ENCODE data around the gene TRIM74. TPM values are rescaled to one million over a fixed set of nuclear protein-coding genes. Genes with fewer than 3 reads are reported as not detected.
"Not testable (repeated sequence)": the region's sequence is repeated elsewhere in the genome, so short reads cannot be mapped to it uniquely, and the experiment has no call there.

TRIM74 gene
- polyA plus RNA-seq, 12 donors: 0.35 to 1.7 (median 0.82) TPM; not detected in 5

GRCh38 chr7:72960029-72960428, 9.2 kb downstream of the TRIM74 start:
- DNase-seq: not testable (repeated sequence)

GRCh38 chr7:72954563-72955198, 14.6 kb downstream of the TRIM74 start:
- DNase-seq: not testable (repeated sequence)

GRCh38 chr7:72953901-72954562, 15.2 kb downstream of the TRIM74 start:
- not testable (repeated sequence) for DNase-seq

- not testable (repeated sequence) for DNase-seq
These were observed 18.8 kb downstream of the TRIM74 start for GRCh38 chr7:72950432-72950831.

- DNase-seq: peak; percentile 17
These were observed 19.6 kb downstream of the TRIM74 start for GRCh38 chr7:72949686-72950085.

- DNase-seq: not testable (repeated sequence)
These were observed 20.0 kb downstream of the TRIM74 start for GRCh38 chr7:72949276-72949675.

- DNase-seq: not testable (repeated sequence)
These were observed 20.6 kb downstream of the TRIM74 start for GRCh38 chr7:72948714-72949113.

GRCh38 chr7:72946130-72946745, 23.0 kb downstream of the TRIM74 start:
- not testable (repeated sequence) for DNase-seq

GRCh38 chr7:72945597-72945996, 23.7 kb downstream of the TRIM74 start:
- not testable (repeated sequence) for DNase-seq

- not testable (repeated sequence) for DNase-seq
These were observed 24.3 kb downstream of the TRIM74 start for GRCh38 chr7:72944937-72945336.

GRCh38 chr7:72942956-72943355, 26.3 kb downstream of the TRIM74 start:
- not testable (repeated sequence) for DNase-seq

- DNase-seq: not testable (repeated sequence)
These were observed 27.1 kb downstream of the TRIM74 start for GRCh38 chr7:72942022-72942705.

- DNase-seq: not testable (repeated sequence)
These were observed 41.0 kb downstream of the TRIM74 start for GRCh38 chr7:72928216-72928615.

- DNase-seq: not testable (repeated sequence)
These were observed 41.5 kb downstream of the TRIM74 start for GRCh38 chr7:72927791-72928190.

- DNase-seq: no peak
These were observed 43.6 kb downstream of the TRIM74 start for GRCh38 chr7:72925546-72926120.

- peak; percentile 91 for DNase-seq
These were observed 44.3 kb downstream of the TRIM74 start, which contains the start of gene POM121 for GRCh38 chr7:72924733-72925545. Gene POM121 (plus strand): TSS chr7:72925095. CDS start chr7:72925122, 27 bp downstream.

GRCh38 chr7:72924386-72924732, 44.9 kb downstream of the TRIM74 start:
- no peak for DNase-seq

GRCh38 chr7:72919256-72919775, 50.0 kb downstream of the TRIM74 start:
- no peak for DNase-seq

GRCh38 chr7:72914756-72915525, 54.3 kb downstream of the TRIM74 start:
- DNase-seq: not testable (repeated sequence)

GRCh38 chr7:72913750-72914149, 55.5 kb downstream of the TRIM74 start:
- DNase-seq: not testable (repeated sequence)
